ENCODE measurements around the gene PAWR. TPM values are rescaled to one million over a fixed set of nuclear protein-coding genes. Genes with fewer than 3 reads are reported as not detected.

PAWR gene
- total and polyA plus RNA-seq, 9 of the 15 experiments (the other 6 are each of a cell fraction or from before 2014, with no cell fraction given): 0.82 TPM; not detected in 8

DNA sequence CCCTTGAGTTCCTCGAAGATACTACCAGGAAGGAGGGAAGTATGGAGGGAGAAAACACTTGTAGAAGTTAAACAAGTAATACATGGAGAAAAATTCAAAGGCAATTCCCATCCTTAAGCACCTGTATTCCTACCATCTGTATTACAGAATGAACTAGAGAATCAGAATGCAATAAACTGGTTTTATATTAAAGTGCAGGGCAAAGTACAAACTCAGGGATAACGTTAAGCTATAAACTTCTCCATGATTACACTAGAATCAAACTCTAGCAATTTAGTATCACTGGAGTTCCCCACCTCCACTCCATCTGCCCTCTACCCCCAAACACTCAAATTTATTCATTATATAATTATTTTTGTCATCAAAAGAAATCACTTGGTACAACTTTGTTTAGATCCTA is 13.1 kb downstream of the PAWR start (continued):
- TF ChIP-seq NUFIP1 (IDR thresholded peaks at IDR 0.05; ENCODE audit: partially characterized antibody) (no peak), NRF1 (conservative IDR thresholded peaks at IDR 0.05 in 1 of 2, IDR thresholded peaks at IDR 0.05 in 1 of 2) (no peak)
- TF ChIP-seq, protein P1, sequence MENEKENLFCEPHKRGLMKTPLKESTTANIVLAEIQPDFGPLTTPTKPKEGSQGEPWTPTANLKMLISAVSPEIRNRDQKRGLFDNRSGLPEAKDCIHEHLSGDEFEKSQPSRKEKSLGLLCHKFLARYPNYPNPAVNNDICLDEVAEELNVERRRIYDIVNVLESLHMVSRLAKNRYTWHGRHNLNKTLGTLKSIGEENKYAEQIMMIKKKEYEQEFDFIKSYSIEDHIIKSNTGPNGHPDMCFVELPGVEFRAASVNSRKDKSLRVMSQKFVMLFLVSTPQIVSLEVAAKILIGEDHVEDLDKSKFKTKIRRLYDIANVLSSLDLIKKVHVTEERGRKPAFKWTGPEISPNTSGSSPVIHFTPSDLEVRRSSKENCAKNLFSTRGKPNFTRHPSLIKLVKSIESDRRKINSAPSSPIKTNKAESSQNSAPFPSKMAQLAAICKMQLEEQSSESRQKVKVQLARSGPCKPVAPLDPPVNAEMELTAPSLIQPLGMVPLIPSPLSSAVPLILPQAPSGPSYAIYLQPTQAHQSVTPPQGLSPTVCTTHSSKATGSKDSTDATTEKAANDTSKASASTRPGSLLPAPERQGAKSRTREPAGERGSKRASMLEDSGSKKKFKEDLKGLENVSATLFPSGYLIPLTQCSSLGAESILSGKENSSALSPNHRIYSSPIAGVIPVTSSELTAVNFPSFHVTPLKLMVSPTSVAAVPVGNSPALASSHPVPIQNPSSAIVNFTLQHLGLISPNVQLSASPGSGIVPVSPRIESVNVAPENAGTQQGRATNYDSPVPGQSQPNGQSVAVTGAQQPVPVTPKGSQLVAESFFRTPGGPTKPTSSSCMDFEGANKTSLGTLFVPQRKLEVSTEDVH (IDR thresholded peaks at IDR 0.05; ENCODE audit: low read depth, partially characterized antibody): no peak

DNA sequence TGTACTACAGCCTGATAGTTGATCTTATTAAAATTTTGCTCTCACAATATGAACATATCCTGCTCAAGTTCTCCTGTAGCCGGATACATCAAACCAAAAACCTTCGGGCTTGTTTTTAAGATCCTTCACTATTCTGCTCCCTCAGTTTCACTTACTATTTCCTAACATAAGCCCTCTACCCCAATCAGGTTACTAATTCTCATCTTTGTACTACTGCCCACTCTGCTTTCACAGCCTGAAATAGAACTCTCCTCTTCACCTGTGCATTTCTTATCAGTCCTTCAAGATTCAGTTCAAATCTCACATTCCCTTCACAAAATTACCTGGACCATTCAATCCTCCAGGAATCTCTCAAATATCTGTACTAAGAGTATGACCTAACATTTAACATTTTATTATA is 14.2 kb downstream of the PAWR start:
- Histone ChIP-seq H2AFZ (ENCODE audit: low read depth, low read length) (no peak overlapping the region), H3K4me3 (no peak overlapping the region), H3K27me3 (ENCODE audit: control insufficient read depth in 2 of 2, insufficient read depth in 2 of 2, low read length in 2 of 2) (no peaks in the 10 kb centered on the region), H3K9ac (ENCODE audit: insufficient read depth in 1 of 2, low read depth in 2 of 2, low read length in 2 of 2) (no peak overlapping the region), H3K27ac (ENCODE audit: extremely low read depth, low read depth, low read length) (no peak overlapping the region), H3K79me2 (ENCODE audit: control insufficient read depth, insufficient read depth, low read length) (no peaks in the 10 kb centered on the region), H3K9me1 (ENCODE audit: control insufficient read depth, insufficient read depth, low read length) (no peaks in the 10 kb centered on the region), H3K36me3 (ENCODE audit: control insufficient read depth, insufficient read depth, low read length) (no peaks in the 10 kb centered on the region), H3K4me2 (ENCODE audit: insufficient read depth, low read length) (no peak overlapping the region), H3K9me3 (replicated peaks; ENCODE audit: control insufficient read depth, insufficient read depth, low read depth, low read length) (no peaks in the 10 kb centered on the region), H3K4me1 (replicated peaks in 1 of 2; ENCODE audit: control insufficient read depth in 2 of 2, insufficient read depth in 2 of 2, low read length in 2 of 2) (no peaks in the 10 kb centered on the region), H4K20me1 (replicated peaks; ENCODE audit: control insufficient read depth, insufficient read depth, low read length) (no peaks in the 10 kb centered on the region)
- FAIRE-seq: no peak
- intact Hi-C loops (cut with micrococcal nuclease) (no loop called here), in situ Hi-C loops (cut with MboI) (no loop called here)
- no peak for DNase-seq (ENCODE audit: extremely low read depth in 1 of 4, low spot score in 3 of 4)
- no peak for ATAC-seq
- 7% methylated on average over 2 of the region's 2 CpGs for WGBS (ENCODE audit: insufficient coverage, low coverage, missing lambda C conversion rate)
- ChIA-PET POLR2A (no interaction called here), CTCF (ENCODE audit: low intra/inter-chr PET ratio) (no interaction called here)
- no TSS peak for BruUV-seq (replicated peaks)
- TF ChIP-seq, protein P2, sequence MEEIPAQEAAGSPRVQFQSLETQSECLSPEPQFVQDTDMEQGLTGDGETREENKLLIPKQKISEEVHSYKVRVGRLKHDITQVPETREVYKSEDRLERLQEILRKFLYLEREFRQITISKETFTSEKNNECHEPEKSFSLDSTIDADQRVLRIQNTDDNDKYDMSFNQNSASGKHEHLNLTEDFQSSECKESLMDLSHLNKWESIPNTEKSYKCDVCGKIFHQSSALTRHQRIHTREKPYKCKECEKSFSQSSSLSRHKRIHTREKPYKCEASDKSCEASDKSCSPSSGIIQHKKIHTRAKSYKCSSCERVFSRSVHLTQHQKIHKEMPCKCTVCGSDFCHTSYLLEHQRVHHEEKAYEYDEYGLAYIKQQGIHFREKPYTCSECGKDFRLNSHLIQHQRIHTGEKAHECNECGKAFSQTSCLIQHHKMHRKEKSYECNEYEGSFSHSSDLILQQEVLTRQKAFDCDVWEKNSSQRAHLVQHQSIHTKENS (CRISPR knock-in tag; IDR thresholded peaks at IDR 0.05): no peak
- TF ChIP-seq, protein P3, sequence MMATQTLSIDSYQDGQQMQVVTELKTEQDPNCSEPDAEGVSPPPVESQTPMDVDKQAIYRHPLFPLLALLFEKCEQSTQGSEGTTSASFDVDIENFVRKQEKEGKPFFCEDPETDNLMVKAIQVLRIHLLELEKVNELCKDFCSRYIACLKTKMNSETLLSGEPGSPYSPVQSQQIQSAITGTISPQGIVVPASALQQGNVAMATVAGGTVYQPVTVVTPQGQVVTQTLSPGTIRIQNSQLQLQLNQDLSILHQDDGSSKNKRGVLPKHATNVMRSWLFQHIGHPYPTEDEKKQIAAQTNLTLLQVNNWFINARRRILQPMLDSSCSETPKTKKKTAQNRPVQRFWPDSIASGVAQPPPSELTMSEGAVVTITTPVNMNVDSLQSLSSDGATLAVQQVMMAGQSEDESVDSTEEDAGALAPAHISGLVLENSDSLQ (IDR thresholded peaks at IDR 0.05): no peak
- TF ChIP-seq BHLHE40 (IDR thresholded peaks at IDR 0.05; ENCODE audit: low read length): no peak
- TF ChIP-seq, protein P4, sequence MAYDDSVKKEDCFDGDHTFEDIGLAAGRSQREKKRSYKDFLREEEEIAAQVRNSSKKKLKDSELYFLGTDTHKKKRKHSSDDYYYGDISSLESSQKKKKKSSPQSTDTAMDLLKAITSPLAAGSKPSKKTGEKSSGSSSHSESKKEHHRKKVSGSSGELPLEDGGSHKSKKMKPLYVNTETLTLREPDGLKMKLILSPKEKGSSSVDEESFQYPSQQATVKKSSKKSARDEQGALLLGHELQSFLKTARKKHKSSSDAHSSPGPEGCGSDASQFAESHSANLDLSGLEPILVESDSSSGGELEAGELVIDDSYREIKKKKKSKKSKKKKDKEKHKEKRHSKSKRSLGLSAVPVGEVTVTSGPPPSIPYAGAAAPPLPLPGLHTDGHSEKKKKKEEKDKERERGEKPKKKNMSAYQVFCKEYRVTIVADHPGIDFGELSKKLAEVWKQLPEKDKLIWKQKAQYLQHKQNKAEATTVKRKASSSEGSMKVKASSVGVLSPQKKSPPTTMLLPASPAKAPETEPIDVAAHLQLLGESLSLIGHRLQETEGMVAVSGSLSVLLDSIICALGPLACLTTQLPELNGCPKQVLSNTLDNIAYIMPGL (CRISPR knock-in tag; IDR thresholded peaks at IDR 0.05): no peak
- no peak for TF ChIP-seq KAT8 (IDR thresholded peaks at IDR 0.05; ENCODE audit: low read depth)
- no peak for TF ChIP-seq CHD4 (IDR thresholded peaks at IDR 0.05; ENCODE audit: insufficient read depth, insufficient replicate concordance, low read depth, low read length, poor library complexity, severe bottlenecking)
- no peak for TF ChIP-seq TFAM (CRISPR knock-in tag; conservative IDR thresholded peaks at IDR 0.05)
- TF ChIP-seq, protein P5, sequence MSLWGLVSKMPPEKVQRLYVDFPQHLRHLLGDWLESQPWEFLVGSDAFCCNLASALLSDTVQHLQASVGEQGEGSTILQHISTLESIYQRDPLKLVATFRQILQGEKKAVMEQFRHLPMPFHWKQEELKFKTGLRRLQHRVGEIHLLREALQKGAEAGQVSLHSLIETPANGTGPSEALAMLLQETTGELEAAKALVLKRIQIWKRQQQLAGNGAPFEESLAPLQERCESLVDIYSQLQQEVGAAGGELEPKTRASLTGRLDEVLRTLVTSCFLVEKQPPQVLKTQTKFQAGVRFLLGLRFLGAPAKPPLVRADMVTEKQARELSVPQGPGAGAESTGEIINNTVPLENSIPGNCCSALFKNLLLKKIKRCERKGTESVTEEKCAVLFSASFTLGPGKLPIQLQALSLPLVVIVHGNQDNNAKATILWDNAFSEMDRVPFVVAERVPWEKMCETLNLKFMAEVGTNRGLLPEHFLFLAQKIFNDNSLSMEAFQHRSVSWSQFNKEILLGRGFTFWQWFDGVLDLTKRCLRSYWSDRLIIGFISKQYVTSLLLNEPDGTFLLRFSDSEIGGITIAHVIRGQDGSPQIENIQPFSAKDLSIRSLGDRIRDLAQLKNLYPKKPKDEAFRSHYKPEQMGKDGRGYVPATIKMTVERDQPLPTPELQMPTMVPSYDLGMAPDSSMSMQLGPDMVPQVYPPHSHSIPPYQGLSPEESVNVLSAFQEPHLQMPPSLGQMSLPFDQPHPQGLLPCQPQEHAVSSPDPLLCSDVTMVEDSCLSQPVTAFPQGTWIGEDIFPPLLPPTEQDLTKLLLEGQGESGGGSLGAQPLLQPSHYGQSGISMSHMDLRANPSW (CRISPR knock-in tag; IDR thresholded peaks at IDR 0.05): no peak
- TF ChIP-seq ZZZ3 (IDR thresholded peaks at IDR 0.05): no peak

Measured in K562 (cell line).